GM12801 (cell line): Measurements from ENCODE around the gene NME7.

ENCODE experiments used
- CTCF ChIP-seq: IDR thresholded peaks from one replicate; pipeline ENCODE4 v1.5.1; 2011; ENCODE audit warnings: control low read depth; ENCODE audit not compliant: insufficient read length; ENCODE audit errors: extremely low read depth

Gene NME7

GRCh38 chr1:169138866-169139670 is 228.5 kb downstream of the NME7 start:
- TF ChIP-seq CTCF, result no peak

- no peak for TF ChIP-seq CTCF
Observed at GRCh38 chr1:169137357-169137756, 230.2 kb downstream of the NME7 start.

GRCh38 chr1:169133801-169134502 is 233.6 kb downstream of the NME7 start:
- TF ChIP-seq CTCF, result no peak

- no peak for TF ChIP-seq CTCF
Observed at GRCh38 chr1:169133228-169133576, 234.4 kb downstream of the NME7 start.

GRCh38 chr1:169132512-169133227 is 234.9 kb downstream of the NME7 start:
- no peak for TF ChIP-seq CTCF

GRCh38 chr1:169130683-169131082 is 236.9 kb downstream of the NME7 start:
- no peak for TF ChIP-seq CTCF

- no peak for TF ChIP-seq CTCF
Observed at GRCh38 chr1:169129109-169129784, 238.3 kb downstream of the NME7 start.
